Small intestine (tissue), 7 donors: ENCODE data around the gene ELOVL2. TPM values are rescaled to one million over a fixed set of nuclear protein-coding genes. Genes with fewer than 3 reads are reported as not detected.

Source experiments
- DNase-seq, 2 donors: peaks; one replicate each; pipeline versions ENCODE4 v3.0.0 to v3.0.0-alpha.2; 2013
- FAIRE-seq: peaks from 2 replicates; lab custom pipeline; 2012; peaks lifted over from hg19 to GRCh38; lab: Jason Lieb, UNC
- H3K27ac ChIP-seq, 3 donors: one replicate each; pipeline ENCODE4 v1.5.1; 2013; ENCODE audit warnings: low read length in 2 of 3, mild to moderate bottlenecking in 2 of 3, control low read depth in 1 of 3, inconsistent platforms in 1 of 3, low read depth in 1 of 3, moderate library complexity in 1 of 3
- H3K27me3 ChIP-seq, 3 donors: one replicate each; pipeline ENCODE4 v1.6.1; 2013; ENCODE audit warnings: low read length in 3 of 3, inconsistent platforms in 1 of 3; ENCODE audit not compliant: control insufficient read depth in 3 of 3, insufficient read depth in 3 of 3
- H3K36me3 ChIP-seq, 3 donors: one replicate each; pipeline ENCODE4 v1.6.1; 2013; ENCODE audit warnings: low read length in 3 of 3, inconsistent platforms in 1 of 3, low read depth in 1 of 3, mild to moderate bottlenecking in 1 of 3, moderate library complexity in 1 of 3; ENCODE audit not compliant: control insufficient read depth in 3 of 3, insufficient read depth in 2 of 3
- H3K4me1 ChIP-seq, 3 donors: one replicate each; pipeline ENCODE4 v1.6.1; 2013; ENCODE audit warnings: low read length in 2 of 3, inconsistent platforms in 1 of 3, low read depth in 1 of 3, mild to moderate bottlenecking in 1 of 3, moderate library complexity in 1 of 3; ENCODE audit not compliant: control insufficient read depth in 3 of 3, insufficient read depth in 2 of 3
- H3K4me3 ChIP-seq, 3 donors: one replicate each; pipeline ENCODE4 v1.5.1; 2013; ENCODE audit warnings: low read length in 3 of 3, control low read depth in 1 of 3, inconsistent platforms in 1 of 3, low read depth in 1 of 3, mild to moderate bottlenecking in 1 of 3, moderate library complexity in 1 of 3
- H3K9me3 ChIP-seq, 2 donors: one replicate each; pipeline ENCODE4 v1.6.1; 2013; ENCODE audit warnings: low read depth in 1 of 2, low read length in 1 of 2; ENCODE audit not compliant: control insufficient read depth in 2 of 2, insufficient read depth in 1 of 2
- WGBS, 3 donors: extraction: QIAGEN DNeasy Blood & Tissue Kit; methylation state at CpG; one replicate each; pipeline ENCODE4 v1.1.7; 2013; 5-methylcytosine and 5-hydroxymethylcytosine counted together
- polyA plus RNA-seq, 4 donors: library from polyadenylated mRNA; stranded (reverse) in 3 of 4; unstranded in 1 of 4; fragments of 200-250 nt in 3 of 4; fragments of 120-200 nt in 1 of 4; gene quantifications; one replicate each; pipeline versions ENCODE4 v1.2.1 to v1.2.3, GENCODE V29; 2013
- donor health status: healthy with polysubstance abuse.
- donor health status: control.
- donor health status: control.
- donor health status: Bipolar disorder and iron deficiency.
- donor health status: healthy.

The ELOVL2 gene
- polyA plus RNA-seq, 4 donors = 0.48 to 4.8 TPM; not detected in 2

- WGBS, 3 donors = 83 to 95% (median 83%) methylated on average over 1 of the region's 1 CpG
- peaks cover 0 to 2% (median 0%) of the 10 kb centered on the region in 3 donors for H3K27me3 ChIP-seq
- DNase-seq (no peak), FAIRE-seq (no peak)
- H3K4me1 ChIP-seq = no peaks in the 10 kb centered on the region
- H3K27ac ChIP-seq = no peak overlapping the region
- H3K4me3 ChIP-seq = no peak overlapping the region
- H3K9me3 ChIP-seq = no peaks in the 10 kb centered on the region
- no peaks in the 10 kb centered on the region for H3K36me3 ChIP-seq
Measured at GRCh38 chr6:11054722-11055121, 10.6 kb upstream of the ELOVL2 start.

DNA sequence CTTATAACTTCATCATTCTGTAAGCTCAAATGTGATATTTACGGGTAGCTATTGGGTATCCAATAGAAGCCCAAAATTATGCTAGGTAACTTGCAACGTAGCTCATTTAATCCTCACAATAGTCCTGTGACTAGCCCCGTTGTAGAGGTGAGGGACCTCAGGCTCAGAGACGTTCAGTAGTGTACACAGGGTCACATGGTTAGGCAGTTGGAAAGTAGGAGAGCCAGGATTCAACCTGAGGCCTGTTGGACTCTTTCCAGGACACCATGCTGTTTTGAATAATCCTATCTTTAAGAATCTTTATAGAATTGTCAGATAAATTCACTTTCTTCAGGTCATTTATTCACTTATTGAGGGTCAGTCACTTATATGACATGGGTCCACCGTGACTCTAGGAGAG, 9.2 kb upstream of the ELOVL2 start:
- no peaks in the 10 kb centered on the region for H3K9me3 ChIP-seq
- H3K27ac ChIP-seq = no peak overlapping the region
- H3K4me1 ChIP-seq = no peaks in the 10 kb centered on the region
- no peaks in the 10 kb centered on the region for H3K36me3 ChIP-seq
- H3K27me3 ChIP-seq = peaks cover 2% of the 10 kb centered on the region in 3 donors
- H3K4me3 ChIP-seq = no peak overlapping the region
- WGBS, 3 donors = 74 to 80% (median 77%) methylated on average over 5 of the region's 5 CpGs
- no peak for DNase-seq
- no peak for FAIRE-seq

- Histone ChIP-seq H3K27me3 (peaks cover 2% of the 10 kb centered on the region in 3 donors), H3K4me1 (no peaks in the 10 kb centered on the region), H3K27ac (no peak overlapping the region), H3K36me3 (no peaks in the 10 kb centered on the region), H3K9me3 (no peaks in the 10 kb centered on the region), H3K4me3 (no peak overlapping the region)
- WGBS, 3 donors = 57 to 76% (median 58%) methylated on average over 2 of the region's 2 CpGs
- DNase-seq = no peak
- no peak for FAIRE-seq
Measured at GRCh38 chr6:11050731-11051130, 6.6 kb upstream of the ELOVL2 start.

DNA sequence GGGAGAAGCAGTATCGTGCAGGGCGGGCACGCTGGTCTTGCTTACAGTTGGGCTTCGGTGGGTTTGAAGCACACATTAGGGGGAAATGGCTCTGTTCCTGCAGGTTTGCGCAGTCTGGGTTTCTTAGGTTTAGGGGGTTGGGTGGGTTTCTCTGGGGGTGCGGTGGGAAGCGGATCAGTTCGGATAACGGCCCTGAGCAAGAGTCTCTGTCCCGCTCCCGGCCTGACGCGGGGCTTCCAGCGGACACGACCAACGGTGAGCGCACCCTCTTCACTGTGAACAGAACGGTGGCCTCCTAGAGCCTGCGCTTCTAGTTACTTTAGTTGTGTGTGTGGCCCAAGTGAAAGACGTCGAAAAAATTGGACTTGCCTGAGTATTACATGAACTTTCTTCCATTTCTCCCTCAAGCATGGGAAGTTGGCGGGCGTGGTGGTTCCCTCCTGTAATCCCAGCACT, 635 bp upstream of the ELOVL2 start:
- peak overlapping the region; percentile 30 to 75 (median 42) for H3K4me3 ChIP-seq
- no peak for FAIRE-seq
- 31 to 52% (median 47%) methylated on average over 23 of the region's 23 CpGs for WGBS, 3 donors
- no peaks in the 10 kb centered on the region for H3K36me3 ChIP-seq
- peaks cover 8 to 36% (median 20%) of the 10 kb centered on the region in 3 donors for H3K27me3 ChIP-seq
- no peak overlapping the region for H3K27ac ChIP-seq
- no peaks in the 10 kb centered on the region for H3K9me3 ChIP-seq
- peaks cover 3 to 9% (median 3%) of the 10 kb centered on the region in 3 donors for H3K4me1 ChIP-seq
- no peak for DNase-seq

GRCh38 chr6:11043378-11043960, 636 bp downstream of the ELOVL2 start:
- Histone ChIP-seq H3K9me3 (no peaks in the 10 kb centered on the region), H3K36me3 (no peaks in the 10 kb centered on the region), H3K4me1 (peaks cover 3 to 9% (median 3%) of the 10 kb centered on the region in 3 donors), H3K27ac (no peak overlapping the region), H3K27me3 (peaks cover 8 to 34% (median 22%) of the 10 kb centered on the region in 3 donors), H3K4me3 (peak overlapping the region; percentile 30 to 75 (median 43))
- WGBS, 3 donors = 2% methylated on average over 37 to 49 of the region's 49 CpGs
- no peak for FAIRE-seq
- DNase-seq = peak in 1 of 2 donors; percentile 46

GRCh38 chr6:11042750-11043377, 1.2 kb downstream of the ELOVL2 start:
- no peak for FAIRE-seq
- Histone ChIP-seq H3K9me3 (no peaks in the 10 kb centered on the region), H3K27me3 (peaks cover 8 to 33% (median 22%) of the 10 kb centered on the region in 3 donors), H3K27ac (no peak overlapping the region), H3K4me3 (peak overlapping the region in 1 of 3 donors; percentile 43), H3K4me1 (peaks cover 3 to 9% (median 3%) of the 10 kb centered on the region in 3 donors), H3K36me3 (no peaks in the 10 kb centered on the region)
- 31 to 37% (median 36%) methylated on average over 10 of the region's 10 CpGs for WGBS, 3 donors
- no peak for DNase-seq

DNA sequence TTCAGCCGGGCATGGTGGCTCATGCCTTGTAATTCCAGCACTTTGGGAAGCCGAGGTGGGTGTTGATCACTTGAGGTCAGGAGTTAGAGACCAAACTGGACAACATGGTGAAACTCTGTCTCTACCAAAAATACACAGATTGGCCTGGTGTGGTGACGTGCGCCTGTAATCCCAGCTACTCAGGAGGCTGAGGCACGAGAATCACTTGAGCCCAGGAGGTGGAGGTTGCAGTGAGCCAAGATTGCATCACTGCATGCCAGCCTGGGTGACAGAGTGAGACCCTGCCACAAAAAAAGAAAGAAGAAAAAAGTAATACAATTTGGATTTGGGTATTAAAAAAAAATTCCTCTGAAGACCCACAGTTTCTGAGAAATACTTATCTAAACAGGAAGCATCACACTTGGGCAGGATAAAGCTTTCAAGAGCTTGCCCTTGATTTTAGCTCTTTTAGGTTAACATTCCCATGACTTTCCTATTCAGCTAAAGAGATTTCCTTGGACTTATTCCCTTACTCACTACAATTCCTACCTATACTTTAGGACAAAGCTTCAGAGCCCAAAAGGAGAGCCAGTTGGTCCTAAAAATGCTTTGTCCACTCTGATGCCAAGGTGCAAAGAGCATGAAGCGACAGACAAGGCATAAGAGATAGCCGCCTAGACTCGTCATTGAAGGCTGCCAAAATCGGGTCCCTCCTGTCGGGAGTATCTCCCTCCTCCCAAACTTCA, 1.9 kb downstream of the ELOVL2 start:
- WGBS, 3 donors = 57 to 63% (median 59%) methylated on average over 10 of the region's 10 CpGs
- peaks cover 3 to 9% (median 3%) of the 10 kb centered on the region in 3 donors for H3K4me1 ChIP-seq
- DNase-seq (no peak), FAIRE-seq (no peak)
- H3K27me3 ChIP-seq = peaks cover 8 to 33% (median 22%) of the 10 kb centered on the region in 3 donors
- no peaks in the 10 kb centered on the region for H3K9me3 ChIP-seq
- no peak overlapping the region for H3K4me3 ChIP-seq
- no peak overlapping the region for H3K27ac ChIP-seq
- H3K36me3 ChIP-seq = no peaks in the 10 kb centered on the region

GRCh38 chr6:11040134-11040533, 4.0 kb downstream of the ELOVL2 start:
- Histone ChIP-seq H3K4me3 (no peak overlapping the region), H3K36me3 (no peaks in the 10 kb centered on the region), H3K4me1 (peaks cover 3 to 9% (median 3%) of the 10 kb centered on the region in 3 donors), H3K27me3 (peaks cover 8 to 29% (median 24%) of the 10 kb centered on the region in 3 donors), H3K27ac (no peak overlapping the region), H3K9me3 (no peaks in the 10 kb centered on the region)
- WGBS, 3 donors = 74 to 89% (median 84%) methylated on average over 3 of the region's 3 CpGs
- FAIRE-seq (no peak), DNase-seq (no peak)
